Measurements from ENCODE around the gene SCUBE3. TPM values are rescaled to one million over a fixed set of nuclear protein-coding genes. Genes with fewer than 3 reads are reported as not detected.
A peak's percentile ranks its signal among the peaks of the same experiment; 100 is the strongest.

Gene SCUBE3
- polyA plus RNA-seq, 10 donors = 0.84 to 2.2 (median 1.1) TPM

GRCh38 chr6:35267446-35267845 lies 53.7 kb downstream of the SCUBE3 start:
- DNase-seq = no peak

GRCh38 chr6:35267897-35268296 lies 54.1 kb downstream of the SCUBE3 start:
- DNase-seq = no peak

- DNase-seq = no peak
These were observed 58.2 kb downstream of the SCUBE3 start for GRCh38 chr6:35272005-35272404.

- no peak for DNase-seq
These were observed 60.2 kb downstream of the SCUBE3 start for GRCh38 chr6:35273822-35274559.

GRCh38 chr6:35275744-35276260 lies 62.0 kb downstream of the SCUBE3 start:
- DNase-seq = no peak

- DNase-seq = no peak
These were observed 65.0 kb downstream of the SCUBE3 start for GRCh38 chr6:35278708-35279107.

GRCh38 chr6:35280903-35281302 lies 67.1 kb downstream of the SCUBE3 start:
- no peak for DNase-seq

- no peak for DNase-seq
These were observed 68.7 kb downstream of the SCUBE3 start for GRCh38 chr6:35282472-35282871.

- no peak for DNase-seq
These were observed 69.6 kb downstream of the SCUBE3 start for GRCh38 chr6:35283361-35283760.

GRCh38 chr6:35287671-35288396 lies 74.1 kb downstream of the SCUBE3 start:
- DNase-seq = no peak

GRCh38 chr6:35288834-35289233 lies 75.1 kb downstream of the SCUBE3 start:
- DNase-seq = no peak

- no peak for DNase-seq
These were observed 77.7 kb downstream of the SCUBE3 start for GRCh38 chr6:35291491-35291890.

GRCh38 chr6:35292494-35292893 lies 78.7 kb downstream of the SCUBE3 start:
- no peak for DNase-seq

GRCh38 chr6:35293681-35294080 lies 79.9 kb downstream of the SCUBE3 start:
- DNase-seq = no peak

GRCh38 chr6:35294308-35294945 lies 80.7 kb downstream of the SCUBE3 start:
- DNase-seq = peak in 1 of 3 donors; percentile 40

- no peak for DNase-seq
These were observed 81.3 kb downstream of the SCUBE3 start for GRCh38 chr6:35295036-35295435.

- no peak for DNase-seq
These were observed 82.0 kb downstream of the SCUBE3 start for GRCh38 chr6:35295521-35296315.

GRCh38 chr6:35296931-35297600 lies 83.3 kb downstream of the SCUBE3 start:
- DNase-seq = peak in 1 of 3 donors; percentile 23

- DNase-seq = peak; percentile 77 to 95 (median 91)
These were observed 84.1 kb downstream of the SCUBE3 start, which contains the start of gene DEF6 for GRCh38 chr6:35297601-35298481. Gene DEF6, plus strand, starts transcription at chr6:35297818. Its CDS starts 39 bp downstream, at chr6:35297857.

GRCh38 chr6:35298625-35299140 lies 84.9 kb downstream of the SCUBE3 start:
- no peak for DNase-seq

Measured in muscle of back (tissue), 11 donors.